Esophagus muscularis mucosa (tissue), 4 donors: ENCODE data around the gene ANP32E. TPM values are rescaled to one million over a fixed set of nuclear protein-coding genes. Genes with fewer than 3 reads are reported as not detected.

Source experiments
- DNase-seq: peaks from one replicate; pipeline ENCODE4 v3.0.0-alpha.2; 2017; ENCODE audit errors: extremely low spot score
- H3K27ac ChIP-seq, 4 donors: fragments of 200-600 bp; sonication (generic); replicated peaks in 1 of 4; 1 replicate in 3 of 4; 2 replicates in 1 of 4; pipeline ENCODE4 v1.5.1; 2016 to 2019; ENCODE audit warnings: mild to moderate bottlenecking in 1 of 4
- H3K27me3 ChIP-seq, 4 donors: fragments of 200-600 bp; sonication (generic); one replicate each; pipeline versions ENCODE4 v1.5.1 to v1.6.0; 2016 to 2019
- H3K36me3 ChIP-seq, 4 donors: fragments of 200-600 bp; sonication (generic); one replicate each; pipeline ENCODE4 v1.5.1; 2016 to 2019
- H3K4me1 ChIP-seq, 4 donors: fragments of 200-600 bp; sonication (generic); one replicate each; pipeline ENCODE4 v1.5.1; 2016 to 2019
- H3K4me3 ChIP-seq, 4 donors: fragments of 200-600 bp; sonication (generic); 1 replicate in 2 of 4; 2 replicates in 2 of 4; pipeline ENCODE4 v1.5.1; 2016 to 2019; ENCODE audit warnings: mild to moderate bottlenecking in 4 of 4, moderate library complexity in 1 of 4
- H3K9me3 ChIP-seq, 4 donors: fragments of 200-600 bp; sonication (generic); 1 replicate in 3 of 4; 2 replicates in 1 of 4; pipeline ENCODE4 v1.5.1; 2016 to 2019
- EP300 ChIP-seq: sonication (generic); formaldehyde crosslinking; IDR thresholded peaks from one replicate; pipeline ENCODE4 v1.6.1; 2017; ENCODE audit warnings: antibody characterized with exemption
- POLR2A ChIP-seq: fragments of 450-650 bp; IDR thresholded peaks from one replicate; pipeline ENCODE4 v1.6.1; 2017; ENCODE audit warnings: antibody characterized with exemption, moderate library complexity, mild to moderate bottlenecking, low read depth
- POLR2AphosphoS5 ChIP-seq, 2 donors: sonication (generic); formaldehyde crosslinking; IDR thresholded peaks; one replicate each; pipeline ENCODE4 v1.6.1; 2017; ENCODE audit warnings: antibody characterized with exemption in 2 of 2
- WGBS: methylation state at CpG from one replicate; pipeline ENCODE4 v1.1.5; 2018; 5-methylcytosine and 5-hydroxymethylcytosine counted together
- intact Hi-C: fragments of 100-400 bp; cut with DNase I; formaldehyde crosslinking; loops from one replicate; pipeline ENCODE4 v1.15.1; 2023
- total RNA-seq, 4 donors: library from RNA; depleted of rRNA; stranded (reverse); fragments of >200 nt; gene quantifications; one replicate each; pipeline versions ENCODE4 v1.1.0 to v1.2.1, GENCODE V29; 2016
- TF ChIP-seq, protein P1 (sequence below), 3 experiments: fragments of 200-600 bp in 2 of 3; fragments of 450-650 bp in 1 of 3; sonication (generic) in 2 of 3; IDR thresholded peaks; one replicate each; pipeline ENCODE4 v1.5.1; 2017 to 2019; ENCODE audit warnings: antibody characterized with exemption in 3 of 3, mild to moderate bottlenecking in 2 of 3, moderate library complexity in 1 of 3

ANP32E gene
- total RNA-seq, 4 donors from 2014 or later = 15.6 to 20.3 (median 18.6) TPM

- intact Hi-C loops = no loop called here
- H3K9me3 ChIP-seq = no peaks in the 10 kb centered on the region
- 84% methylated on average over 3 of the region's 3 CpGs for WGBS
- no peaks in the 10 kb centered on the region for H3K36me3 ChIP-seq
- DNase-seq = no peak
- no peak overlapping the region for H3K4me3 ChIP-seq
- no peak overlapping the region for H3K27ac ChIP-seq
- H3K4me1 ChIP-seq = peaks cover 4 to 11% (median 7%) of the 10 kb centered on the region in 4 donors
- TF ChIP-seq POLR2A (no peak), POLR2AphosphoS5 (IDR thresholded peaks at IDR 0.05) (no peak), EP300 (no peak)
- TF ChIP-seq, protein P1, sequence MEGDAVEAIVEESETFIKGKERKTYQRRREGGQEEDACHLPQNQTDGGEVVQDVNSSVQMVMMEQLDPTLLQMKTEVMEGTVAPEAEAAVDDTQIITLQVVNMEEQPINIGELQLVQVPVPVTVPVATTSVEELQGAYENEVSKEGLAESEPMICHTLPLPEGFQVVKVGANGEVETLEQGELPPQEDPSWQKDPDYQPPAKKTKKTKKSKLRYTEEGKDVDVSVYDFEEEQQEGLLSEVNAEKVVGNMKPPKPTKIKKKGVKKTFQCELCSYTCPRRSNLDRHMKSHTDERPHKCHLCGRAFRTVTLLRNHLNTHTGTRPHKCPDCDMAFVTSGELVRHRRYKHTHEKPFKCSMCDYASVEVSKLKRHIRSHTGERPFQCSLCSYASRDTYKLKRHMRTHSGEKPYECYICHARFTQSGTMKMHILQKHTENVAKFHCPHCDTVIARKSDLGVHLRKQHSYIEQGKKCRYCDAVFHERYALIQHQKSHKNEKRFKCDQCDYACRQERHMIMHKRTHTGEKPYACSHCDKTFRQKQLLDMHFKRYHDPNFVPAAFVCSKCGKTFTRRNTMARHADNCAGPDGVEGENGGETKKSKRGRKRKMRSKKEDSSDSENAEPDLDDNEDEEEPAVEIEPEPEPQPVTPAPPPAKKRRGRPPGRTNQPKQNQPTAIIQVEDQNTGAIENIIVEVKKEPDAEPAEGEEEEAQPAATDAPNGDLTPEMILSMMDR (IDR thresholded peaks at IDR 0.05) = no peak
- no peaks in the 10 kb centered on the region for H3K27me3 ChIP-seq
Measured at GRCh38 chr1:150183061-150183460, 52.9 kb downstream of the ANP32E start.

GRCh38 chr1:150182247-150182646 lies 53.7 kb downstream of the ANP32E start:
- DNase-seq = no peak
- Histone ChIP-seq H3K36me3 (no peaks in the 10 kb centered on the region), H3K27me3 (no peaks in the 10 kb centered on the region), H3K4me1 (peaks cover 0 to 9% (median 5%) of the 10 kb centered on the region in 4 donors), H3K9me3 (no peaks in the 10 kb centered on the region), H3K27ac (no peak overlapping the region), H3K4me3 (no peak overlapping the region)
- intact Hi-C loops = no loop called here
- TF ChIP-seq, protein P1 (IDR thresholded peaks at IDR 0.05) = no peak
- TF ChIP-seq EP300 = no peak
- TF ChIP-seq POLR2AphosphoS5 (IDR thresholded peaks at IDR 0.05) = no peak
- TF ChIP-seq POLR2A = no peak
- 90% methylated on average over 11 of the region's 11 CpGs for WGBS

GRCh38 chr1:150180474-150180873 lies 55.4 kb downstream of the ANP32E start:
- TF ChIP-seq, protein P1 (IDR thresholded peaks at IDR 0.05) = no peak
- TF ChIP-seq POLR2AphosphoS5 (IDR thresholded peaks at IDR 0.05) (no peak), EP300 (no peak), POLR2A (no peak)
- DNase-seq = no peak
- Histone ChIP-seq H3K4me1 (no peaks in the 10 kb centered on the region), H3K27me3 (no peaks in the 10 kb centered on the region), H3K27ac (no peak overlapping the region), H3K9me3 (no peaks in the 10 kb centered on the region), H3K4me3 (no peak overlapping the region), H3K36me3 (no peaks in the 10 kb centered on the region)
- WGBS = 67% methylated on average over 5 of the region's 5 CpGs
- intact Hi-C loops = no loop called here

- Histone ChIP-seq H3K4me3 (no peak overlapping the region), H3K4me1 (no peaks in the 10 kb centered on the region), H3K9me3 (no peaks in the 10 kb centered on the region), H3K27ac (no peak overlapping the region), H3K27me3 (no peaks in the 10 kb centered on the region), H3K36me3 (no peaks in the 10 kb centered on the region)
- 84% methylated on average over 7 of the region's 7 CpGs for WGBS
- TF ChIP-seq EP300 (no peak), POLR2AphosphoS5 (IDR thresholded peaks at IDR 0.05) (no peak), POLR2A (no peak)
- TF ChIP-seq, protein P1 (IDR thresholded peaks at IDR 0.05) = no peak
- intact Hi-C loops = no loop called here
- no peak for DNase-seq
Measured at GRCh38 chr1:150179867-150180266, 56.0 kb downstream of the ANP32E start.

GRCh38 chr1:150178548-150178947 lies 57.4 kb downstream of the ANP32E start:
- intact Hi-C loops = no loop called here
- no peak for DNase-seq
- TF ChIP-seq POLR2A = no peak
- TF ChIP-seq, protein P1 (IDR thresholded peaks at IDR 0.05) = no peak
- TF ChIP-seq POLR2AphosphoS5 (IDR thresholded peaks at IDR 0.05) = no peak
- TF ChIP-seq EP300 = no peak
- no peaks in the 10 kb centered on the region for H3K9me3 ChIP-seq
- no peak overlapping the region for H3K4me3 ChIP-seq
- H3K27ac ChIP-seq = no peak overlapping the region
- H3K4me1 ChIP-seq = no peaks in the 10 kb centered on the region
- no peaks in the 10 kb centered on the region for H3K36me3 ChIP-seq
- H3K27me3 ChIP-seq = no peaks in the 10 kb centered on the region
